Subcutaneous adipose tissue (tissue), 4 donors: ENCODE measurements around the gene FBXL14. TPM values are rescaled to one million over a fixed set of nuclear protein-coding genes. Genes with fewer than 3 reads are reported as not detected.

Source experiments
- CTCF ChIP-seq: fragments of 450-650 bp; IDR thresholded peaks from one replicate; pipeline ENCODE4 v1.5.1; 2016; ENCODE audit warnings: low read depth, mild to moderate bottlenecking, control low read depth, antibody characterized with exemption, moderate library complexity
- total RNA-seq, 4 donors: library from RNA; depleted of rRNA; stranded (reverse); fragments of >200 nt; gene quantifications; one replicate each; pipeline ENCODE4 v1.1.0, GENCODE V29; 2016

The FBXL14 gene
- total RNA-seq, 4 donors from 2014 or later: 4.6 to 10.2 (median 8.0) TPM

DNA sequence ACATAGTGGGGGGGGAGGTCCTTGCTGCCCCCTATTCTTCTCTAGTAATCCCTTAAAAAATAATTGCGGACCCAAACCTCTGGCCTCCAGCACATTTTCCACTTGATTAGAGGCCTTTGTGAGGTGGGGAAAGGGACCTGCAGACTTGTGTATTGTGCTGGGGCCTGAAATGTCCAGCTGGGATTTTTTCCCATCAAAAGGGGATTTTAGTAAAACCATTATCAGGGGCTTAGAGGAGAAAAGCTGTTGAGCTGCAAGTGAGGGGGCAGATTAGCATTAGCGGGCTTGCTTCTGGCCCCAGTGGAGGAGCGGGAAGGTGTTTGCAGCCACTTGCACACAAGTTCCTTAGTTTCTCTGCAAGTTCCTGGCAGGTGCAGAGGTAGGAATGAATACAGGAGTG lies 13.9 kb downstream of the FBXL14 start:
- TF ChIP-seq CTCF: no peak

DNA sequence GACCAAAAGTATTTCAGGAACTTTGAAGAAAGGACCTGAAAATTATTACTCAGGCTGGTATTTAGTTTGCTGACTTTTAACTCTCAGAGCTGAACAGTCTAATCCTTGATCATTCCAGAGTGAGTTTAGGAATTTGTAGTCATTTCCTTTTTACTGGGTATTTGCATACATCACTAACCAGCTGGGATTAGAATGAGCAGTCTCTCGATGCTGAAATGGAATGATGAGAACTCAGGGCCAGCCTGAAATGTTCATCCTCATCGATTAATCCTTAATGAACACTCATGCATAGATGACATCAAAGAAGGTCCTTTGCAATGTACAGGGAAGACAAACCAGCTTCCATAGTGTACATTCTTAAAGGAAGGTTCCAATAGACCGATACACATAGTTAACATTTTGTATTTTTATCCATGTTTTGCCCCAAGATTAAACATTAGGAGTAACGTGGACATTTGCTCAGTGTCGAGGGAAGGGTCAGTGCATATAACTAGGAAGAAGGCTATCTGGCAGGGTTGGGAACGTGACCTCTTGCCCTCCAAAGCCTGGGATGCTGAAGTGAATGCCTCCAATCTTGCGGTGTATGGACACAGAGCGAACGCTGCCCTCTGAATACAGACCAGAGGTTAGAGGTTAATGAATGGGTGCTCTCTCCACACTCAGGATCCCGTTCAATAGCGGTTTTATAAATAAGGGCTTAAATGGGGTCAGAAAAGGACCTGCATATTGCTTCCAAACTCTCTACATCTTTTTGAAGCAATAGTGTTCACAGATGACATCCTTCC lies 14.5 kb downstream of the FBXL14 start:
- no peak for TF ChIP-seq CTCF

GRCh38 chr12:1576410-1577241 lies 17.8 kb downstream of the FBXL14 start:
- TF ChIP-seq CTCF: no peak

- TF ChIP-seq CTCF: no peak
Measured at GRCh38 chr12:1575408-1576401, 18.7 kb downstream of the FBXL14 start.

- no peak for TF ChIP-seq CTCF
Measured at GRCh38 chr12:1574865-1575259, 19.5 kb downstream of the FBXL14 start.

DNA sequence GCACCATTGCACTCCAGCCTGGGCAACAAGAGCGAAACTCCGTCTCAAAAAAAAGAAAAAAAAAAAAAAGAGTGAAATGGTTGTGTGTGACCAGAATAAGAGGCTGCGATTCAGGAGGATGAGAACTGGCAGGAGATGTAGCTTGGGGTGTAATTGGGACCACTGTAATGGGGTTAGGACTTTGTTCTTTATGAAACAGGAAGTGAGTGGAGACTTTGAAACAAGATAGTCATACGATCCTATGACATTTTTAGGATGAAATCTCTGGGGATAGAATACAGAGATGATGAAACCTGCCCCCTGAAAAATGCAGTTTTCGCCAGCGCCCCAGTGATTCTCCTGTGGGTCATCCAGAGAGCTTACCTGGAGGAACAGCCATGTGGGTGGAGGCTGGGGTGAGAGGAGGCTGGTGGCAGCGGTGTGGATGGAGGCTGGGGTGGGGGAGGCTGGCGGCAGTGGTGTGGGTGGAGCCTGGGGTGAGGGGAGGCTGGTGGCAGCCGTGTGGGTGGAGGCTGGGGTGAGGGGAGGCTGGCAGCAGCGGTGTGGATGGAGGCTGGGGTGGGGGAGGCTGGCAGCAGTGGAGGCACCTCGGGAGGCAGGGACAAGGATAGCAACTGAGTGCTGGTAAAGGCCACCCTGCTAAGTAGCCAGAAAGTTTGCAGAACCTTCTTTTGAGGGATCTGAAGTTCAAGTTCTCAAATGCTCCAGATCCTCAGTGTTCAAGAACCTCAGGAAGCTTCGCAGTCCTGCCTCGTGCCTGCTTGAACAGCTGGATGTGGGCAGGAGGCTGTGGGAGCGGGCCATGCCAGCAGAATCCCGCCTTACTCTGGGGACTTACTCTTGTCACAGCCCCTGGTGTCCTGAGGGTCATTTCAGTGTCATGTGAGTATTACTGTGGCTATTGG lies 20.2 kb downstream of the FBXL14 start:
- no peak for TF ChIP-seq CTCF
